GM23338 (cell line): ENCODE measurements around the gene TNS4. TPM values are rescaled to one million over a fixed set of nuclear protein-coding genes. Genes with fewer than 3 reads are reported as not detected.

Source experiments
- ATAC-seq: fragments of 200-7000 bp; cut with Tn5 transposase; 3 replicates; pipeline ENCODE4 v1.9.1; 2020
- DNase-seq: peaks from one replicate; pipeline ENCODE4 v3.0.0-alpha.2; 2015; ENCODE audit warnings: low spot score
- H2AFZ ChIP-seq: fragments of 200-600 bp; sonication (generic); 2 replicates; pipeline ENCODE4 v1.8.0; 2016; ENCODE audit warnings: antibody characterized with exemption, mild to moderate bottlenecking, moderate library complexity
- H3F3A ChIP-seq: fragments of 200-600 bp; sonication (generic); replicated peaks from 2 replicates; pipeline ENCODE4 v1.8.0; 2017; ENCODE audit warnings: antibody characterized with exemption, mixed run types, low read depth
- H3K27ac ChIP-seq: fragments of 200-600 bp; sonication (generic); 2 replicates; pipeline ENCODE4 v1.6.1; 2016; ENCODE audit warnings: low read depth
- H3K27me3 ChIP-seq: fragments of 200-600 bp; sonication (generic); 2 replicates; pipeline ENCODE4 v1.8.0; 2016; ENCODE audit warnings: mild to moderate bottlenecking, mixed run types, moderate library complexity; ENCODE audit not compliant: insufficient read depth
- H3K36me3 ChIP-seq: fragments of 200-600 bp; sonication (generic); 2 replicates; pipeline ENCODE4 v1.8.0; 2016; ENCODE audit warnings: mild to moderate bottlenecking; ENCODE audit not compliant: insufficient read depth
- H3K4me1 ChIP-seq: fragments of 200-600 bp; sonication (generic); 2 replicates; pipeline ENCODE4 v1.8.0; 2016; ENCODE audit warnings: mild to moderate bottlenecking, moderate library complexity; ENCODE audit not compliant: insufficient read depth
- H3K4me2 ChIP-seq: fragments of 200-600 bp; sonication (generic); 2 replicates; pipeline ENCODE4 v1.7.1; 2017; ENCODE audit warnings: mixed run types
- H3K4me3 ChIP-seq: fragments of 200-600 bp; sonication (generic); 2 replicates; pipeline ENCODE4 v1.6.1; 2016; ENCODE audit warnings: mixed run types
- H3K79me2 ChIP-seq: fragments of 200-600 bp; sonication (generic); replicated peaks from 2 replicates; pipeline ENCODE4 v1.8.0; 2017; ENCODE audit warnings: mild to moderate bottlenecking; ENCODE audit not compliant: insufficient read depth
- H3K9me2 ChIP-seq: fragments of 200-600 bp; sonication (generic); 2 replicates; pipeline ENCODE4 v1.8.0; 2017; ENCODE audit not compliant: insufficient read depth
- H4K20me1 ChIP-seq: fragments of 200-600 bp; sonication (generic); replicated peaks from 2 replicates; pipeline ENCODE4 v1.8.0; 2017; ENCODE audit warnings: mild to moderate bottlenecking; ENCODE audit not compliant: insufficient read depth
- H3K27ac Mint-ChIP-seq: 2 replicates; pipeline ENCODE4 v1.8.0; 2020; ENCODE audit warnings: inconsistent platforms, mild to moderate bottlenecking, moderate library complexity, mixed read lengths
- H3K27me3 Mint-ChIP-seq: 3 replicates; pipeline ENCODE4 v1.8.0; 2022; ENCODE audit warnings: low read depth, mild to moderate bottlenecking, moderate library complexity, mixed read lengths, inconsistent platforms; ENCODE audit not compliant: insufficient read depth, poor library complexity
- H3K36me3 Mint-ChIP-seq: 3 replicates; pipeline ENCODE4 v1.8.0; 2021; ENCODE audit warnings: low read depth, mild to moderate bottlenecking, inconsistent platforms, moderate library complexity, mixed read lengths
- H3K4me1 Mint-ChIP-seq: 3 replicates; pipeline ENCODE4 v1.8.0; 2020; ENCODE audit warnings: mild to moderate bottlenecking, inconsistent platforms, mixed read lengths
- H3K4me3 Mint-ChIP-seq: 3 replicates; pipeline ENCODE4 v1.8.0; 2021; ENCODE audit warnings: moderate library complexity, mild to moderate bottlenecking, inconsistent platforms, mixed read lengths
- H3K9me3 Mint-ChIP-seq: 3 replicates; pipeline ENCODE4 v1.8.0; 2020; ENCODE audit warnings: moderate library complexity, mild to moderate bottlenecking, inconsistent platforms, mixed read lengths
- CREB1 ChIP-seq: fragments of 250-450 bp; sonication (Bioruptor Pico); IDR thresholded peaks from 2 replicates; pipeline ENCODE4 v1.5.0; 2020; ENCODE audit warnings: low read depth, mild to moderate bottlenecking, moderate library complexity
- ETS1 ChIP-seq: IDR thresholded peaks from 2 replicates; pipeline ENCODE4 v1.6.1; 2016; ENCODE audit warnings: antibody characterized with exemption
- EZH2phosphoT487 ChIP-seq: fragments of 200-600 bp; sonication (generic); IDR thresholded peaks from one replicate; pipeline ENCODE4 v1.8.1; 2018; ENCODE audit warnings: antibody characterized with exemption; ENCODE audit not compliant: unreplicated experiment
- JUNB ChIP-seq: IDR thresholded peaks from one replicate; pipeline ENCODE4 v1.6.1; 2016; ENCODE audit warnings: antibody characterized with exemption; ENCODE audit not compliant: unreplicated experiment
- POLR2AphosphoS5 ChIP-seq: IDR thresholded peaks from 2 replicates; pipeline ENCODE4 v1.6.1; 2016; ENCODE audit warnings: antibody characterized with exemption, low read depth
- ZNF114 ChIP-seq: fragments of 250-450 bp; sonication (Bioruptor Pico); IDR thresholded peaks from 2 replicates; pipeline ENCODE4 v1.5.0; 2020; ENCODE audit warnings: mild to moderate bottlenecking, moderate library complexity
- ZNF331 ChIP-seq: fragments of 250-450 bp; sonication (Bioruptor Pico); IDR thresholded peaks from 2 replicates; pipeline ENCODE4 v1.5.0; 2020; ENCODE audit warnings: low read depth, mild to moderate bottlenecking, moderate library complexity
- ZNF462 ChIP-seq: fragments of 250-450 bp; sonication (Bioruptor Pico); IDR thresholded peaks from 2 replicates; pipeline ENCODE4 v1.5.0; 2020; ENCODE audit warnings: mild to moderate bottlenecking, moderate library complexity
- polyA plus RNA-seq: library from polyadenylated mRNA; unstranded; fragments of >200 nt; fragmentation: Nextera tagmentation; extraction: Ambion mirVana; gene quantifications from 2 replicates; pipeline ENCODE4 v1.2.1, GENCODE V29; 2016
- total RNA-seq: library from RNA; depleted of rRNA; stranded (reverse); fragments of >200 nt; shearing (Covaris generic); gene quantifications from 2 replicates; pipeline ENCODE4 v1.2.3, GENCODE V29; 2014
- TF ChIP-seq, protein P1 (sequence below): IDR thresholded peaks from one replicate; pipeline ENCODE4 v1.6.1; 2018; ENCODE audit warnings: antibody characterized with exemption; ENCODE audit not compliant: unreplicated experiment

Gene TNS4
- total and polyA plus RNA-seq, 2 experiments from 2014 or later, result 0.31 to 4.9 TPM

DNA sequence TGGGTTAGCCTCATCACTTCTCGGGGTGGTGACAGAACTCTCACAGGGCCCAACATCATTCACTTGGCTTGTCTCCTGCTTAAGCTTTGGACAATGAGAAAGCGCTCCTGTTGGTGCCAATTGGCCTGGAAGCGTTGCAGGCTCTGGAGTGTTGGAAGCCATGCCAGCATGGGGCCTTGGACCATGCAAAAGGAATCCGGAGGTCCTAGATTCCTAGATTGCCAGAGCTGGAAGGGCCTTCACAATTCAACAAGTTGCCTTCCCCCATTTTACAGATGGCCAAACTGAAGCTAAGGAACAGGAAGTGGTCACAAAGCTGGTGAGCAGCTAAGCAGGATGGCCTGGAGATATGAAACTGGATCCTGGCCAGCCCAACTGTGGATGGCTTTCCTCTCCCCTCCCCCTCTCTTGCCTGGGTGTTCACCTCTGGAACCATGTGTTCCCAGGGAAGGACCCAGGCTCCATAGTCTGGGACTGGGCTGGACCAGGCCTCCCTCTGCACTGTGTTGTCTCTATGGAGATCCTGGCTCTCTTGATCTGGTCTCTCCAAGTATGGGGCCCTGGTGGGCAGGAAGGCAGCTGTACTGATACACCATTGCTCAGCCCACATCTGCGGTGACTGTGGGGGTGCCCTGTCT lies 64.2 kb downstream of the TNS4 start:
- Histone ChIP-seq H3K36me3 (no peaks in the 10 kb centered on the region), H3K27ac (no peak overlapping the region), H3K27me3 (peaks cover 6% of the 10 kb centered on the region; the same call in 1 of the 2 replicates), H3F3A (no peaks in the 10 kb centered on the region; the same call in 1 of the 2 replicates), H3K9me2 (no peaks in the 10 kb centered on the region), H3K4me2 (no peak overlapping the region), H4K20me1 (no peaks in the 10 kb centered on the region), H3K79me2 (no peaks in the 10 kb centered on the region), H2AFZ (no peak overlapping the region), H3K4me1 (peaks cover 5% of the 10 kb centered on the region; the same call in 1 of the 2 replicates), H3K4me3 (no peak overlapping the region)
- no peak for DNase-seq
- H3K27ac Mint-ChIP-seq, result no peak overlapping the region
- H3K4me3 Mint-ChIP-seq, result no peak overlapping the region
- H3K27me3 Mint-ChIP-seq, result peaks cover 12% of the 10 kb centered on the region
- no peak for ATAC-seq
- TF ChIP-seq ETS1 (no peak), CREB1 (CRISPR knock-in tag) (no peak), JUNB (no peak), ZNF331 (no peak), ZNF114 (no peak)
- TF ChIP-seq, protein P1, sequence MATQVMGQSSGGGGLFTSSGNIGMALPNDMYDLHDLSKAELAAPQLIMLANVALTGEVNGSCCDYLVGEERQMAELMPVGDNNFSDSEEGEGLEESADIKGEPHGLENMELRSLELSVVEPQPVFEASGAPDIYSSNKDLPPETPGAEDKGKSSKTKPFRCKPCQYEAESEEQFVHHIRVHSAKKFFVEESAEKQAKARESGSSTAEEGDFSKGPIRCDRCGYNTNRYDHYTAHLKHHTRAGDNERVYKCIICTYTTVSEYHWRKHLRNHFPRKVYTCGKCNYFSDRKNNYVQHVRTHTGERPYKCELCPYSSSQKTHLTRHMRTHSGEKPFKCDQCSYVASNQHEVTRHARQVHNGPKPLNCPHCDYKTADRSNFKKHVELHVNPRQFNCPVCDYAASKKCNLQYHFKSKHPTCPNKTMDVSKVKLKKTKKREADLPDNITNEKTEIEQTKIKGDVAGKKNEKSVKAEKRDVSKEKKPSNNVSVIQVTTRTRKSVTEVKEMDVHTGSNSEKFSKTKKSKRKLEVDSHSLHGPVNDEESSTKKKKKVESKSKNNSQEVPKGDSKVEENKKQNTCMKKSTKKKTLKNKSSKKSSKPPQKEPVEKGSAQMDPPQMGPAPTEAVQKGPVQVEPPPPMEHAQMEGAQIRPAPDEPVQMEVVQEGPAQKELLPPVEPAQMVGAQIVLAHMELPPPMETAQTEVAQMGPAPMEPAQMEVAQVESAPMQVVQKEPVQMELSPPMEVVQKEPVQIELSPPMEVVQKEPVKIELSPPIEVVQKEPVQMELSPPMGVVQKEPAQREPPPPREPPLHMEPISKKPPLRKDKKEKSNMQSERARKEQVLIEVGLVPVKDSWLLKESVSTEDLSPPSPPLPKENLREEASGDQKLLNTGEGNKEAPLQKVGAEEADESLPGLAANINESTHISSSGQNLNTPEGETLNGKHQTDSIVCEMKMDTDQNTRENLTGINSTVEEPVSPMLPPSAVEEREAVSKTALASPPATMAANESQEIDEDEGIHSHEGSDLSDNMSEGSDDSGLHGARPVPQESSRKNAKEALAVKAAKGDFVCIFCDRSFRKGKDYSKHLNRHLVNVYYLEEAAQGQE, result no peak
- H3K9me3 Mint-ChIP-seq, result no peaks in the 10 kb centered on the region
- peaks cover 8% of the 10 kb centered on the region for H3K4me1 Mint-ChIP-seq
- no peaks in the 10 kb centered on the region for H3K36me3 Mint-ChIP-seq

- DNase-seq, result no peak
- H3K4me1 ChIP-seq, result peaks cover 5% of the 10 kb centered on the region; the same call in 1 of the 2 replicates
- no peaks in the 10 kb centered on the region for H3K36me3 ChIP-seq
- no peaks in the 10 kb centered on the region for H3F3A ChIP-seq
- no peaks in the 10 kb centered on the region for H3K27me3 ChIP-seq
- H3K27me3 Mint-ChIP-seq, result peaks cover 11% of the 10 kb centered on the region
- H3K9me3 Mint-ChIP-seq, result no peaks in the 10 kb centered on the region
- no peak overlapping the region for H3K27ac Mint-ChIP-seq
- H3K4me3 ChIP-seq, result no peak overlapping the region
- no peak overlapping the region for H3K4me3 Mint-ChIP-seq
- H4K20me1 ChIP-seq, result no peaks in the 10 kb centered on the region
- no peaks in the 10 kb centered on the region for H3K79me2 ChIP-seq
- H3K4me1 Mint-ChIP-seq, result peaks cover 8% of the 10 kb centered on the region
- H3K9me2 ChIP-seq, result no peaks in the 10 kb centered on the region
- no peak overlapping the region for H3K27ac ChIP-seq
- H3K36me3 Mint-ChIP-seq, result no peaks in the 10 kb centered on the region
- no peak for ATAC-seq
- no peak overlapping the region for H2AFZ ChIP-seq
- no peak overlapping the region for H3K4me2 ChIP-seq
- TF ChIP-seq ZNF331 (no peak), EZH2phosphoT487 (no peak), CREB1 (CRISPR knock-in tag) (no peak), JUNB (no peak), ZNF462 (no peak), POLR2AphosphoS5 (no peak), ZNF114 (no peak), ETS1 (no peak)
Measured at GRCh38 chr17:40436636-40437035, 64.8 kb downstream of the TNS4 start.
